ENCODE measurements around the gene UGT3A2. TPM values are rescaled to one million over a fixed set of nuclear protein-coding genes. Genes with fewer than 3 reads are reported as not detected.

Gene UGT3A2
- polyA plus RNA-seq, 1 donor, result 20.1 TPM

DNA sequence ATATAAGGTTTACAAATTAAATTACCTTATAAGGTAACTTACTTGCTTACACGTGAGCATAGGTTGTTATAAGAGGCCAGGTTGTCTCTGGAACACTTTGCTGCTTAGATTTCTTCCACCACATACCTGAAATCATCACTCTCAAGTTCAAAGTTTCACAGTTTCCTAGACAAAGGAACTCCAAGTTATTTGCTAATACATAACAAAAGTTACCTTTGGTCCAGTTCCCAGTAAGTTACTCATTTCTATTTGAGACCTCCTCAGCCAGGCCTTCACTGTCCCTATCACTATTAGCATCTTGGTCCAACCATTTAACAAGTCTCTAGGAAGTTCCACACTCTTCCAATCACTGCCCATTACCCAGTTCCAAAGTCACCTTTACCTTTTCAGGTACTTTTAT is 57.0 kb downstream of the UGT3A2 start:
- DNase-seq, result no peak

DNA sequence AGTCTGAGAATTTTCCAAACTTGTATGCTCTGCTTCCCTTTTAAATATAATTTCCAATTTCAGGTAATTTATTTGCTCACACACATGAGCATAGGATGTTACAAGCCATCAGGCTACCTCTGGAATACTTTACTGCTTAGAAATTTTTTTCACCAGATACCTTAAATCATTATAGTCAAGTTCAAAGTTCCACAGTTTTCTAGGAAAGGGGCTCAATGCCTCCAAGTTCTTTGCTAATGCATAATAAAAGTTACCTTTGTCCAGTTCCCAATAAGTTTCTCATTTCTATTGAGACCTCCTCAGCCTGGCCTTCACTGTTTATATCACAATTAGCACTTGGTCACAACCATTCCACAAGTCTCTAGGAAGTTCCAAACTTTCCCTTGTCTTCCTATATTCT is 59.3 kb downstream of the UGT3A2 start:
- DNase-seq, result no peak

DNA sequence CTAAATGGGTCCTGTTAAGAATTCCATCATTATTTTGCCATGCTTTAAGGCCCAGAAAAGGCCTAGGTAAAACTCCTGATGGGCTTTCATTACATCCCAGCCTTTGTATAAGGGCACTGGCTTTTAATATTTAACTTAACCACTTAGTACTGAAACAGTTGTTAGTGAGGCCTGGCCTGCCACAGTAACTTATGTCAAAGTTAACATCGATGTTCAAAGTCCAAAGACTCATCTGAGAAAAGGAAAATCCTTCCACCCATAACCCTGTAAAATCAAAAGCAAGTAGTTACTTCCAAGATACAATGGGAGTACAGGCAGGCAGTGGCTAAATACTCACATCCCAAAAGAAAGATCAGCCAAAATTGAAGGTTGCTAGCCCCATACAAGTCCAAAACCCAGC is 60.5 kb downstream of the UGT3A2 start:
- no peak for DNase-seq

DNA sequence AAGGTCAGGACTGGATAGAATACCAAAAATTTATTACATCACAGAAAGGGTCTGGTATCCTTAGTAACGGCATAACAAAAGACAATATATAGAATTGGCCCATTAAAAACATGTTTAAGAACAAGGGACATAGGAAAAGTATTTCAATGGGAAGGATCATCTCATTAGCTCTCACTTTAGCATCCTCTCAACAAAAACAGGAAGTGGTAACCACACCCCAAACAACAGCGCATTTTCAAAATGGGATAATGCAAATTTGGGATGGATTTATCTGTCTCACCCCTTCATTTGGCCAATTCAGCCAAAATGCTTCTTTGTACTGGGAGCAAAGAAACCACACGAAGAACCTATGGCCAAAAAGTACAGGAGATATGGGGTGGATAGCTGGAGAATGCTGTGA is 65.7 kb downstream of the UGT3A2 start:
- no peak for DNase-seq

DNA sequence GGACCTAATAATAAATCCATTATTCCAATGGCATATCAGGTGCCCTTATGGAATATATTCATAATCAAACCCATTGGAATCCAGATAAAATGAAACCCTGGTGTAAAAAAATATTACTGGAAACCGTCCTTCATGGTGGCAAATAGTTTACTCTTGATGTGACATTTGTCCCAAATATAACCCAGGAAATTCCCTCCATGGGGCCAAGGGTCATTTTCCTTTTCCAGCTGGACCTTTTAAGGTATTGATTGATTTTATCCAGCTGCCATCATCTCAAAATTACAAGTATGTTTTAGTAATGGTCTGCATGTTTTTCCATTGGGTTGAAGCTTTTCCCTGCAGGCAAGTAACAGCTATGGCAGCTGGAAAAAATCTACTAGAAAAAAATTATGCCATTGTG is 67.1 kb downstream of the UGT3A2 start:
- no peak for DNase-seq

DNA sequence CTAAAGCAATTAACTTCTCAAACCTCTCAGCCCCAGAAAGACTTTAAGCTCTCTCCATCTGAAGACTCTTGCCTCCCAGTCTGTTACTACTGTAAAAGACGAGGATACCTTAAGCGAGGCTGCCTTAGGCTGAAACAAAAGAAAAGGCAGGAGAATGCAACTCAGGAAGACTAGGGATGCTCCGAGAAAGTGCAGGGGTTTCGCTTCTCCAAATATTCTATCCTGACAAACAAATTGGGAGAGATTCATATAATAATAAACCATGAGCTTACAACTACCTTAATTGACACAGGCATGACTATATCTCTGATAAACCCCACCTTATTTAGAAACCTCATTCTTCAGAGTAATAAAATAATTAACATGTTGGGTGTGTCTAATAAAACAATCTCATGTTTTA is 70.6 kb downstream of the UGT3A2 start:
- DNase-seq, result no peak

DNA sequence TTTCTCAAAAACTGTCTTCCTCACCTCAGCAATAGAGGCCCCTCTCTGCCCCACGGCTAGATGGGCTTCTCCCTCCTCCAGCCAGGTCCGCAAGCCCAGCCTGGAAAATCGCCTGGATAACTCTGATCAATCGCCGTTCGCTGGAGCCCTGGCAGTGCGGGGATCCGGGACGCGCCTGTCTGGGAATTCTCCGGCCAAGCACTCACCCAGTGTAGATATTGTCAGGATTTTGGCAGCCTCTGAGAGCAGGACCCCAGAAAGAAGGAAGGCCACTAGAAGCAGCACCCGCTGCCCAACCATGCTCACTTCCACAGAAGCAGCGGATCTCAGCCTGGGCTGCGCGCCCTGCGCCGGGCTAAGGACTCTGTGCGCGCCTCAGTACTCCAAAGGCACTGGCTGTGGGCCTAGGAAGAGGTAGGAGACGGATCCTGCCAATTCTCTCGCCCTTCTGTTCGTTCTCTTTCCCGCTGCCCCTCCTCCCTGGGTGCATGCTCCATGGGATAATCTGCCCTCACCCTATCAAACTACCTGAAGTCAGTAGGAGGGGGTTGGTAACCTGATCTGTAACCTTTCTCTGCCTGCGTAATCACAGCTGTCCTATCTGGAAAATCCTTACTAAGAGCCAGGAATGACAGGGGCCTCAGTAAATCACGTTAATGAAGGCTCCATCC is 75.6 kb downstream of the UGT3A2 start, which contains the start of gene UGT3A1:
TSS of gene UGT3A1 (minus strand) at position 450 of the 671 bp plus-strand sequence. CDS start at position 300, 150 bp downstream.
- DNase-seq, result peak; percentile 77

DNA sequence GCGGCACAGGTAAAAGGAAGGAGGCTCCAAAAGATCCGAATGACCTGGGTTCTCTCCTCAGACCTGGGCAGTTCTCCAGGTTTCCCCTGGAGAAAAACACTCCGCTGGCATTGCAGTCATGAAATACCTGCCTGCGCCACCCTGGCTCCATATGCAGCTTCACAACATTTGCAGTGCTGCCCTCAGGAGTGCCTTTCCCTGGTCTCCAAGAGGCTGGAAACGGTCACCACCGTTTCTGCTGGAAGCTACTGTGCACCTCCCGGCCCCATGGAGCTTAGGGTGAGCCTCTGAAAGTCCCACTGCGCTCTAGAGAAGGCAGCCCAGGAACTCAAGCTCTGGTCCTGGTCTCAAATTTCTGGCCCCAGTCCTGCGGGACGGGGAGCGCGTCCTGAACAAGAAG is 76.2 kb downstream of the UGT3A2 start:
- peak; percentile 7 for DNase-seq

DNA sequence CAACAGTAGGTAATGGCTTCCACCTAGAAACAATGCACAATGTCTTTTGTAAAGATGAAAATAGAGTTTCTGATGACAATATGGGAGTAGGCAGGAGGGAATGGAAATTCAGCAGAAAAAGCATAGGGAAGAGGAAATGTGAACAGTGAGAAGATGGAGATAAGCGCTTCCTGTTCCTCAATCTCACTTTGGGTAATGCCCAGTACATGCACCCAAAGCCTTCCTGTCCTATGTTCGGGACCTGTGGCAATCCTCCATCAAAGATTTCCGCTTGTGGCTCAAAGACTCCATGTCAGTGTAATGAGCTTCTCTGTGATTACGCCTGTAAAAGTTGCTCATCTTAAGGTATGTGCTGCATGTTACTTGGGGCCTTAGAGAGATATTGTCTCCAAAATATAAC is 78.2 kb downstream of the UGT3A2 start:
- no peak for DNase-seq

DNA sequence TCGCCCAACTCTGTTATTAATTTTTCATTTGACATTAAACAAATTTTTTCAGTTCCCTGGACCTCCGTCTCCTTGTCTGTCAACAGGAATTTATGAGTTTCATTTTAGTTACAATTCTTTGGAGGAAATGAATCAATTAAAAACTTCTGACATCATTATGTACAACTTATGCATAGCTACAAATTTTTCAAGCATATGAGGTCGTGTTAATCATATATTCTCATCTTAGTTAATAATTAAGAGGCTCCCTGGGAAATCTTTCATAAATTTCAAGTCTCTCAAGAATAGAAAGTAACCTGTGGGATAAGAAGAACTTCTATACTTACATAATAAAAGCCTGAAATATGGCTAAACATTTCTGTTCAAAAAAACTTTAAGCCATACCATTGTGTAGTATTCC is 78.9 kb downstream of the UGT3A2 start:
- DNase-seq, result peak; percentile 8

Other genes with a start within 250 kb of the UGT3A2 start
- gene IL7R, start 210.0 kb downstream of the UGT3A2 start, polyA plus RNA-seq (ENCODE audit: insufficient read length), result 0.45 TPM
- gene CAPSL, start 128.3 kb downstream of the UGT3A2 start, polyA plus RNA-seq (ENCODE audit: insufficient read length), result 5.5 TPM
- gene UGT3A1, start 75.5 kb downstream of the UGT3A2 start, polyA plus RNA-seq (ENCODE audit: insufficient read length), result 163 TPM
- gene LMBRD2, start 85.0 kb upstream of the UGT3A2 start, polyA plus RNA-seq (ENCODE audit: insufficient read length), result 21.7 TPM
- gene SKP2, start 85.2 kb upstream of the UGT3A2 start, polyA plus RNA-seq (ENCODE audit: insufficient read length), result 55.5 TPM
- gene NADK2, start 175.0 kb upstream of the UGT3A2 start, polyA plus RNA-seq (ENCODE audit: insufficient read length), result 59.8 TPM
- gene RANBP3L, start 235.0 kb upstream of the UGT3A2 start, polyA plus RNA-seq (ENCODE audit: insufficient read length), result 8.0 TPM